Upper lobe of right lung (tissue), 1 donor: Measurements from ENCODE around the gene VDR. TPM values are rescaled to one million over a fixed set of nuclear protein-coding genes. Genes with fewer than 3 reads are reported as not detected.

Source experiments
- ATAC-seq: fragments of 200-7000 bp; cut with Tn5 transposase; one replicate; pipeline ENCODE4 v1.9.1; 2020; ENCODE audit warnings: mild to moderate bottlenecking, moderate library complexity
- DNase-seq: peaks from one replicate; pipeline ENCODE4 v3.0.0-alpha.2; 2020
- H3K27ac ChIP-seq: fragments of 200-600 bp; one replicate; pipeline ENCODE4 v1.8.0; 2022
- H3K27me3 ChIP-seq: fragments of 200-600 bp; one replicate; pipeline ENCODE4 v1.8.0; 2022; ENCODE audit warnings: mild to moderate bottlenecking
- H3K36me3 ChIP-seq: fragments of 200-600 bp; one replicate; pipeline ENCODE4 v1.8.0; 2022
- H3K4me1 ChIP-seq: fragments of 200-600 bp; one replicate; pipeline ENCODE4 v1.8.0; 2022
- H3K4me3 ChIP-seq: fragments of 200-600 bp; one replicate; pipeline ENCODE4 v1.8.0; 2022; ENCODE audit warnings: mild to moderate bottlenecking
- H3K9me3 ChIP-seq: fragments of 200-600 bp; one replicate; pipeline ENCODE4 v1.8.0; 2022
- intact Hi-C: fragments of 100-400 bp; cut with DNase I; formaldehyde crosslinking; loops from one replicate; pipeline ENCODE4 v1.11.0; 2022
- total RNA-seq: library from RNA; stranded (reverse); fragmentation: NEBNext Ultra II Directional; extraction: Animal tissue kit (Norgen Biotek cat#: 25700); gene quantifications from one replicate; pipeline ENCODE4 v1.2.1, GENCODE V29; 2021
- TF ChIP-seq, protein P1 (sequence below): fragments of 200-600 bp; IDR thresholded peaks from one replicate; pipeline ENCODE4 v1.8.0; 2022; ENCODE audit warnings: antibody characterized with exemption
- donor health status: DM: no; HTN: yes; CAD: no; lungs with severe emphysema.

VDR gene
- total RNA-seq, 1 donor from 2014 or later: 28.7 TPM

DNA sequence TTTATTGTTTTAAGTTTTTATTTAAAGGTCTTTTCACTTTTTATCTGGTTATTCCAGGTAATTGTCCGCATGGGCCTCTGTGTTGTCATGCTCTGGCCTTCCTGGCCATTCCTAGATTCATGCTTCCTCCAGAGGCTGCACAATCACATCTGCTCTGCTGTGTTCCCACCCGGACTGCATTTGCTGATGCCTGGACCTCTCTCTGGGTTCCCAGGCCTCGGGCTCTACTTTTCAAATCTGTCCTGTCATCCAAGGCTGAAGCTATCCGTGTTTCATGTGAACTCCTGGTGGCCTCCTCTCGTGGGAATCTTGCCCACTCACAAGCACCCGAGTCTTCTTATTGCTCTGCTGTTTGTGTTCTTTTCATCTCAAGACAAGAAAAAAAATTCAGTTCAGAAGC lies 16.1 kb upstream of the VDR start:
- Histone ChIP-seq H3K4me3 (no peak overlapping the region), H3K27me3 (no peaks in the 10 kb centered on the region), H3K36me3 (no peaks in the 10 kb centered on the region), H3K27ac (no peak overlapping the region), H3K9me3 (no peaks in the 10 kb centered on the region), H3K4me1 (no peaks in the 10 kb centered on the region)
- intact Hi-C loops: no loop called here
- TF ChIP-seq, protein P1, sequence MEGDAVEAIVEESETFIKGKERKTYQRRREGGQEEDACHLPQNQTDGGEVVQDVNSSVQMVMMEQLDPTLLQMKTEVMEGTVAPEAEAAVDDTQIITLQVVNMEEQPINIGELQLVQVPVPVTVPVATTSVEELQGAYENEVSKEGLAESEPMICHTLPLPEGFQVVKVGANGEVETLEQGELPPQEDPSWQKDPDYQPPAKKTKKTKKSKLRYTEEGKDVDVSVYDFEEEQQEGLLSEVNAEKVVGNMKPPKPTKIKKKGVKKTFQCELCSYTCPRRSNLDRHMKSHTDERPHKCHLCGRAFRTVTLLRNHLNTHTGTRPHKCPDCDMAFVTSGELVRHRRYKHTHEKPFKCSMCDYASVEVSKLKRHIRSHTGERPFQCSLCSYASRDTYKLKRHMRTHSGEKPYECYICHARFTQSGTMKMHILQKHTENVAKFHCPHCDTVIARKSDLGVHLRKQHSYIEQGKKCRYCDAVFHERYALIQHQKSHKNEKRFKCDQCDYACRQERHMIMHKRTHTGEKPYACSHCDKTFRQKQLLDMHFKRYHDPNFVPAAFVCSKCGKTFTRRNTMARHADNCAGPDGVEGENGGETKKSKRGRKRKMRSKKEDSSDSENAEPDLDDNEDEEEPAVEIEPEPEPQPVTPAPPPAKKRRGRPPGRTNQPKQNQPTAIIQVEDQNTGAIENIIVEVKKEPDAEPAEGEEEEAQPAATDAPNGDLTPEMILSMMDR: no peak
- ATAC-seq (no peak), DNase-seq (no peak)

DNA sequence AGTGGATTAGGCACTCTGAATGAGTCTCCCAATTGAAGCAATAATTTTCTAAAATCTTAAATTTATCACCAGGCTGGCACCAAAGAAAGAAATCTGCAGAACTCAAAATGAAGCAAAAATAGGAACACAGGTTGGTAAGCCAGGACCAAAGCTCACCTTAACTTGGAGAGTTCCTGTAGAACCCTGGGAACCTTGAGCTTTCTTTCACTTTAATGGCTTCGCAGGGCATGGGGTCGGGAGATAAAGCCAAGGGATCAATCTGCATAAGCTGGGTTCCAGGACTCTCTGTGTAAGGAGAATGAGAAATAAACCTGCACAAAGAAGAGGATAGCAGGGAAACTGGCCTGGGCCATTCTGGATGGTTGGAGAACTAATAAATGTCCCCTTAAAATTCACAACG lies 8.3 kb upstream of the VDR start:
- Histone ChIP-seq H3K36me3 (no peaks in the 10 kb centered on the region), H3K27me3 (no peaks in the 10 kb centered on the region), H3K4me3 (no peak overlapping the region), H3K9me3 (no peaks in the 10 kb centered on the region), H3K27ac (no peak overlapping the region), H3K4me1 (no peaks in the 10 kb centered on the region)
- TF ChIP-seq, protein P1: no peak
- ATAC-seq (no peak), DNase-seq (no peak)
- intact Hi-C loops: no loop called here

DNA sequence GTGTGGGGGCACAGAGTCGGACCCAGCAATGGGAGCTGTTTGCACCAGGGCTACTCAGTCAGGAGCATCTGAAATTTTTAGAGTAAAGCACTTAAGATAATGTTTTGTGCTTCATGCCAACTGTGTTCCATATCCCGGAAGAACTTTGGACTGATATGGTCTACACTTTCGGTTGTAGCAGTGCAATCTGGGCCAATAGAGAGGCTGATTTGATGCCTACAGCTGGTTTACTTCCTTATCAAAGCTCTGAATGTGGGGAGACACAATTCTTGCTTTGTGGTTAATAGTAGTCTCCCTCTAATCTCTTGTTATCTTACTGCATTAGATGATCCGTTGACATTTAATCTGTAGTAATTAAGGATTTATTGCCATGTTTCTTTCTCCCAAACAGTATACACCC lies 7.8 kb upstream of the VDR start:
- intact Hi-C loops: no loop called here
- TF ChIP-seq, protein P1: no peak
- Histone ChIP-seq H3K27me3 (no peaks in the 10 kb centered on the region), H3K27ac (no peak overlapping the region), H3K4me3 (no peak overlapping the region), H3K9me3 (no peaks in the 10 kb centered on the region), H3K4me1 (no peaks in the 10 kb centered on the region), H3K36me3 (no peaks in the 10 kb centered on the region)
- no peak for DNase-seq
- no peak for ATAC-seq

DNA sequence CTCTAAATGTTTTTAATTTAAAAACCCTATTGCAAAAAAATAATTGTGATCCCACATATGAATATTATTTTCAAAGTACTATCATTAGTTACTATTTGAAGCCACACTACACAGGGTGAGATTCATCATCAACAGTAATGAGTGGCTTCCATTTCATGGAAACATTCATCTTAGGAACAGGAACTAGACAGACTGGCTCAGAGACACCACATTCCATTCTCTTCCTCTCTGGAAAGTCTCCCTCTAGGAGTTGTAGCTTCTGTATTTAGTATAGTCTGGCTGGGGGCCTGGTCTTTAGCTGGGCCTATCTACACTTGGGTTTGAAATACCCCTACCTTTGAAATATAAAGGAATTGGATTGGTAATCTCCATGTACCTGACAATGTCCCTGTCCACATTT lies 6.2 kb upstream of the VDR start:
- no peaks in the 10 kb centered on the region for H3K36me3 ChIP-seq
- H3K9me3 ChIP-seq: no peaks in the 10 kb centered on the region
- no peak overlapping the region for H3K27ac ChIP-seq
- no peak overlapping the region for H3K4me3 ChIP-seq
- no peaks in the 10 kb centered on the region for H3K4me1 ChIP-seq
- TF ChIP-seq, protein P1: no peak
- no peak for DNase-seq
- H3K27me3 ChIP-seq: no peaks in the 10 kb centered on the region
- intact Hi-C loops: no loop called here
- ATAC-seq: no peak

GRCh38 chr12:47910486-47910885 lies 5.7 kb upstream of the VDR start:
- no peak overlapping the region for H3K27ac ChIP-seq
- H3K9me3 ChIP-seq: no peaks in the 10 kb centered on the region
- H3K4me1 ChIP-seq: peaks cover 2% of the 10 kb centered on the region
- intact Hi-C loops: no loop called here
- no peak overlapping the region for H3K4me3 ChIP-seq
- ATAC-seq (no peak), DNase-seq (no peak)
- TF ChIP-seq, protein P1: no peak
- H3K36me3 ChIP-seq: no peaks in the 10 kb centered on the region
- no peaks in the 10 kb centered on the region for H3K27me3 ChIP-seq

GRCh38 chr12:47909839-47910465 lies 5.2 kb upstream of the VDR start:
- ATAC-seq: no peak
- intact Hi-C loops: no loop called here
- Histone ChIP-seq H3K27ac (no peak overlapping the region), H3K36me3 (no peaks in the 10 kb centered on the region), H3K9me3 (no peaks in the 10 kb centered on the region), H3K27me3 (no peaks in the 10 kb centered on the region), H3K4me3 (no peak overlapping the region), H3K4me1 (peaks cover 7% of the 10 kb centered on the region)
- no peak for DNase-seq
- TF ChIP-seq, protein P1: no peak
